Fibroblast of skin of right quadriceps (primary cell): ENCODE results near the gene CCNDBP1.
"Not testable (repeated sequence)": the region's sequence is repeated elsewhere in the genome, so short reads cannot be mapped to it uniquely, and the experiment has no call there.

ENCODE experiments used
- DNase-seq: peaks from one replicate; pipeline ENCODE4 v3.0.0-alpha.2; 2013

The CCNDBP1 gene

GRCh38 chr15:43185157-43186002 lies at the start of gene CCNDBP1:
Gene CCNDBP1, plus strand, starts transcription at chr15:43185403. Its CDS starts 96 bp downstream, at chr15:43185499.
- DNase-seq, result peak; percentile 72

GRCh38 chr15:43143203-43143941 lies 41.8 kb upstream of the CCNDBP1 start:
- DNase-seq, result peak; percentile 6

GRCh38 chr15:43144512-43144911 lies 40.7 kb upstream of the CCNDBP1 start:
- no peak for DNase-seq

GRCh38 chr15:43146184-43146583 lies 39.0 kb upstream of the CCNDBP1 start:
- no peak for DNase-seq

GRCh38 chr15:43150191-43150929 lies 34.8 kb upstream of the CCNDBP1 start:
- peak; percentile 99 for DNase-seq

- no peak for DNase-seq
Observed at GRCh38 chr15:43151688-43152087, 33.5 kb upstream of the CCNDBP1 start.

GRCh38 chr15:43153269-43153668 lies 31.9 kb upstream of the CCNDBP1 start:
- DNase-seq, result no peak

- DNase-seq, result no peak
Observed at GRCh38 chr15:43165801-43166325, 19.3 kb upstream of the CCNDBP1 start.

GRCh38 chr15:43167261-43167660 lies 17.9 kb upstream of the CCNDBP1 start:
- not testable (repeated sequence) for DNase-seq

GRCh38 chr15:43168192-43169107 lies 16.8 kb upstream of the CCNDBP1 start:
- peak; percentile 4 for DNase-seq

GRCh38 chr15:43169888-43170287 lies 15.3 kb upstream of the CCNDBP1 start:
- no peak for DNase-seq

GRCh38 chr15:43175656-43176309 lies 9.4 kb upstream of the CCNDBP1 start:
- DNase-seq, result not testable (repeated sequence)

GRCh38 chr15:43177147-43177546 lies 8.1 kb upstream of the CCNDBP1 start:
- DNase-seq, result not testable (repeated sequence)

- DNase-seq, result no peak
Observed at GRCh38 chr15:43183270-43183669, 1.9 kb upstream of the CCNDBP1 start.

GRCh38 chr15:43184407-43185124 lies 637 bp upstream of the CCNDBP1 start:
- no peak for DNase-seq

- DNase-seq, result no peak
Observed at GRCh38 chr15:43186003-43186353, 775 bp downstream of the CCNDBP1 start.

- peak; percentile 50 for DNase-seq
Observed at GRCh38 chr15:43187544-43188155, 2.4 kb downstream of the CCNDBP1 start.

- DNase-seq, result no peak
Observed at GRCh38 chr15:43189296-43189695, 4.1 kb downstream of the CCNDBP1 start.

- no peak for DNase-seq
Observed at GRCh38 chr15:43190178-43190577, 5.0 kb downstream of the CCNDBP1 start.

- no peak for DNase-seq
Observed at GRCh38 chr15:43193710-43194109, 8.5 kb downstream of the CCNDBP1 start.
